HepG2 (cell line): Measurements from ENCODE around the gene SLC25A36. TPM values are rescaled to one million over a fixed set of nuclear protein-coding genes. Genes with fewer than 3 reads are reported as not detected.

Experiments
- ATAC-seq: fragments of 200-7000 bp; cut with Tn5 transposase; 3 replicates; pipeline ENCODE4 v1.9.1; 2020; ENCODE audit warnings: mild to moderate bottlenecking, moderate library complexity
- BruUV-seq: library from RNA; stranded (reverse); fragments of 400-500 nt; replicated peaks from 2 replicates; lab custom pipeline; 2021; lab: Mats Ljungman, UMichigan
- CTCF ChIA-PET: fragments of 300-600 bp; formaldehyde crosslinking; extraction: SDS; loops from one replicate; lab custom pipeline; 2021; ENCODE audit warnings: low total read pairs, inconsistent platforms, low intra/inter-chr PET ratio; lab: Yijun Ruan, JAX
- POLR2A ChIA-PET: fragments of 350-600 bp; sonication (Branson Sonifier 250); formaldehyde crosslinking; loops from one replicate; lab custom pipeline; 2020; ENCODE audit warnings: antibody characterized with exemption, inconsistent platforms; lab: Yijun Ruan, JAX
- DNase-seq: peaks from one replicate; pipeline ENCODE4 v3.0.0-alpha.2; 2015; ENCODE audit warnings: low spot score
- FAIRE-seq: peaks from 3 replicates; lab custom pipeline; 2011; peaks lifted over from hg19 to GRCh38; lab: Jason Lieb, UNC
- H2AFZ ChIP-seq: one replicate; pipeline ENCODE4 v1.6.1; 2011; ENCODE audit warnings: low read length, inconsistent platforms
- H3K27ac ChIP-seq: fragments of 300-600 bp; 3 replicates; pipeline ENCODE4 v1.8.0; 2011; ENCODE audit warnings: mixed run types, mild to moderate bottlenecking, mixed read lengths, low read length, inconsistent platforms; ENCODE audit not compliant: insufficient read depth; ENCODE audit errors: extremely low read length
- H3K27me3 ChIP-seq, 2 experiments: fragments of 200-600 bp in 1 of 2; 2 replicates in 1 of 2; 3 replicates in 1 of 2; pipeline versions ENCODE4 v1.6.0 to v1.8.0; 2011; ENCODE audit warnings: low read length in 2 of 2, mild to moderate bottlenecking in 2 of 2, moderate library complexity in 2 of 2, inconsistent platforms in 1 of 2; ENCODE audit not compliant: insufficient read depth in 2 of 2, control insufficient read depth in 1 of 2
- H3K36me3 ChIP-seq, 2 experiments: fragments of 200-600 bp in 1 of 2; replicated peaks in 1 of 2; 2 replicates in 1 of 2; 3 replicates in 1 of 2; pipeline versions ENCODE4 v1.5.1 to v1.8.0; 2011; ENCODE audit warnings: low read length in 2 of 2, inconsistent platforms in 1 of 2; ENCODE audit not compliant: insufficient read depth in 2 of 2, control insufficient read depth in 1 of 2
- H3K4me1 ChIP-seq: 2 replicates; pipeline ENCODE4 v1.5.1; 2012; ENCODE audit warnings: low read length, inconsistent platforms; ENCODE audit not compliant: insufficient read depth
- H3K4me2 ChIP-seq: 2 replicates; pipeline ENCODE4 v1.6.0; 2011; ENCODE audit warnings: low read depth, low read length, inconsistent platforms
- H3K4me3 ChIP-seq, 3 experiments: fragments of 200-600 bp in 1 of 3; sonication (generic), shearing (Covaris generic) in 1 of 3; replicated peaks in 1 of 3; 2 replicates each; pipeline ENCODE4 v1.5.1; 2011 to 2016; ENCODE audit warnings: low read length in 3 of 3, inconsistent platforms in 2 of 3, low read depth in 2 of 3, mild to moderate bottlenecking in 2 of 3, control low read depth in 1 of 3, mixed read lengths in 1 of 3; ENCODE audit not compliant: insufficient read depth in 1 of 3
- H3K79me2 ChIP-seq: one replicate; pipeline ENCODE4 v1.6.1; 2011; ENCODE audit warnings: low read length, inconsistent platforms; ENCODE audit not compliant: insufficient read depth
- H3K9ac ChIP-seq: 2 replicates; pipeline ENCODE4 v1.6.0; 2011; ENCODE audit warnings: mild to moderate bottlenecking, low read depth, low read length, inconsistent platforms; ENCODE audit not compliant: insufficient read depth
- H3K9me3 ChIP-seq: 2 replicates; pipeline ENCODE4 v1.5.1; 2012; ENCODE audit warnings: mild to moderate bottlenecking, low read length
- H4K20me1 ChIP-seq: 2 replicates; pipeline ENCODE4 v1.6.0; 2011; ENCODE audit warnings: inconsistent platforms, mild to moderate bottlenecking, low read length, moderate library complexity; ENCODE audit not compliant: insufficient read depth
- ASH2L ChIP-seq: fragments of 300-600, 200-600 bp; sonication (generic); IDR thresholded peaks from 2 replicates; pipeline ENCODE4 v1.7.0; 2017; ENCODE audit warnings: low read depth, mild to moderate bottlenecking, moderate library complexity, mixed read lengths, low read length; ENCODE audit not compliant: insufficient read length
- CBX1 ChIP-seq: IDR thresholded peaks from one replicate; pipeline ENCODE4 v1.6.1; 2016; ENCODE audit warnings: antibody characterized with exemption, low read depth
- FOXP4 ChIP-seq: sonication (generic); formaldehyde crosslinking; IDR thresholded peaks from 2 replicates; pipeline ENCODE4 v1.4.0; 2020; ENCODE audit warnings: missing genetic modification reagents
- MBD4 ChIP-seq: IDR thresholded peaks from 2 replicates; pipeline ENCODE4 v1.6.1; 2012; ENCODE audit warnings: low read length, inconsistent platforms, borderline replicate concordance
- SP2 ChIP-seq: sonication (generic); formaldehyde crosslinking; IDR thresholded peaks from 2 replicates; pipeline ENCODE4 v1.5.1; 2020; ENCODE audit warnings: mild to moderate bottlenecking, missing genetic modification reagents
- STAG1 ChIP-seq: sonication (generic); formaldehyde crosslinking; IDR thresholded peaks from 2 replicates; pipeline ENCODE4 v1.4.0; 2020; ENCODE audit warnings: missing genetic modification reagents
- ZNF160 ChIP-seq: sonication (generic); formaldehyde crosslinking; IDR thresholded peaks from 2 replicates; pipeline ENCODE4 v1.8.0; 2022; ENCODE audit warnings: mild to moderate bottlenecking, inconsistent platforms, missing genetic modification reagents
- ZNF329 ChIP-seq: sonication (generic); formaldehyde crosslinking; IDR thresholded peaks from 2 replicates; pipeline ENCODE4 v1.9.0; 2021; ENCODE audit warnings: low read depth, mild to moderate bottlenecking, missing genetic modification reagents
- ZNF646 ChIP-seq: sonication (generic); formaldehyde crosslinking; IDR thresholded peaks from 2 replicates; pipeline ENCODE4 v1.9.0; 2021; ENCODE audit warnings: mild to moderate bottlenecking, missing genetic modification reagents
- ZNF703 ChIP-seq: sonication (generic); formaldehyde crosslinking; IDR thresholded peaks from 2 replicates; pipeline ENCODE4 v1.5.1; 2020; ENCODE audit warnings: missing genetic modification reagents, mild to moderate bottlenecking, moderate library complexity, borderline replicate concordance
- in situ Hi-C: cut with HindIII; loops from 2 replicates; pipeline ENCODE4 v1.10.0; 2017; ENCODE audit warnings: low pct_unique_long_range_greater_than_20kb; ENCODE audit not compliant: extremely low pct_ligation_motif_present
- intact Hi-C: fragments of 100-400 bp; cut with micrococcal nuclease; formaldehyde crosslinking; loops from one replicate; pipeline ENCODE4 v1.10.0; 2022; ENCODE audit not compliant: unreplicated experiment
- polyA plus RNA-seq, 8 experiments: library from polyadenylated mRNA; depleted of rRNA in 3 of 8; stranded (reverse) in 7 of 8; unstranded in 1 of 8; fragments of >200 nt; fragmentation: Illumina TruSeq in 4 of 8; extraction: Trizol in 4 of 8; gene quantifications; 2 replicates each; pipeline versions ENCODE4 v1.2.1 to v1.2.3, GENCODE V29; 2011 to 2016; ENCODE audit warnings: low read depth in 4 of 8, missing spikeins in 1 of 8, mixed read lengths in 1 of 8; ENCODE audit not compliant: insufficient read depth in 1 of 8
- total RNA-seq, 5 experiments: library from RNA; depleted of rRNA; stranded (reverse); fragments of >200 nt; fragmentation: Illumina TruSeq; extraction: Trizol; gene quantifications; 2 replicates each; pipeline ENCODE4 v1.2.3, GENCODE V29; 2016; ENCODE audit warnings: low read depth in 1 of 5

SLC25A36 gene
- total and polyA plus RNA-seq, 2 of the 13 experiments (the other 11 are each of a cell fraction or from before 2014, with no cell fraction given), result 30.6 to 85.6 TPM

GRCh38 chr3:140903196-140903595 is 38.4 kb upstream of the SLC25A36 start:
- no peaks in the 10 kb centered on the region for H3K9me3 ChIP-seq
- no peak overlapping the region for H3K27ac ChIP-seq
- no peak overlapping the region for H2AFZ ChIP-seq
- no peak overlapping the region for H3K9ac ChIP-seq
- H3K36me3 ChIP-seq, result no peaks in the 10 kb centered on the region
- no peaks in the 10 kb centered on the region for H3K79me2 ChIP-seq
- H3K4me2 ChIP-seq, result no peak overlapping the region
- no peaks in the 10 kb centered on the region; a peak in 1 of 5 replicates for H3K27me3 ChIP-seq
- no peak for DNase-seq
- ATAC-seq, result no peak
- intact Hi-C loops (no loop called here), in situ Hi-C loops (no loop called here)
- CTCF ChIA-PET, result no interaction called here
- POLR2A ChIA-PET, result no interaction called here
- BruUV-seq, result no TSS peak
- no peaks in the 10 kb centered on the region for H4K20me1 ChIP-seq
- H3K4me1 ChIP-seq, result no peaks in the 10 kb centered on the region
- no peak for FAIRE-seq
- no peak overlapping the region for H3K4me3 ChIP-seq
- TF ChIP-seq ASH2L, result no peak
- no peak for TF ChIP-seq ZNF160 (CRISPR knock-in tag)
- no peak for TF ChIP-seq ZNF703
- TF ChIP-seq ZNF646, result no peak
- TF ChIP-seq SP2 (CRISPR knock-in tag), result no peak
- TF ChIP-seq FOXP4 (CRISPR knock-in tag), result no peak
- no peak for TF ChIP-seq ZNF329
- no peak for TF ChIP-seq STAG1 (CRISPR knock-in tag)
- no peak for TF ChIP-seq CBX1
- no peak for TF ChIP-seq MBD4
